Measurements from ENCODE around the gene ELMO1. TPM values are rescaled to one million over a fixed set of nuclear protein-coding genes. Genes with fewer than 3 reads are reported as not detected.

The ELMO1 gene
- total RNA-seq, 2 donors from 2014 or later, result 66.0 to 72.2 TPM

- ATAC-seq (ENCODE audit: insufficient number of reproducible peaks, low FRiP score, low read depth), result no peak
- TF ChIP-seq CTCF (IDR thresholded peaks at IDR 0.05), result no peak
- no peak for DNase-seq (ENCODE audit: low spot score)
- Histone ChIP-seq H3K4me1 (ENCODE audit: control insufficient read depth in 1 of 2, low read depth in 2 of 2) (peaks cover 0 to 7% of the 10 kb centered on the region in 2 donors), H3K36me3 (no peaks in the 10 kb centered on the region), H3K27me3 (replicated peaks; ENCODE audit: insufficient read depth) (no peaks in the 10 kb centered on the region), H3K9me3 (no peaks in the 10 kb centered on the region), H3K27ac (no peak overlapping the region), H3K4me3 (no peak overlapping the region)
These were observed 477.0 kb downstream of the ELMO1 start for GRCh38 chr7:36971515-36972139.

- TF ChIP-seq CTCF (IDR thresholded peaks at IDR 0.05), result no peak
- ATAC-seq (ENCODE audit: insufficient number of reproducible peaks, low FRiP score, low read depth) (no peak), DNase-seq (ENCODE audit: low spot score) (no peak)
- no peak overlapping the region for H3K27ac ChIP-seq
- no peak overlapping the region for H3K4me3 ChIP-seq
- no peaks in the 10 kb centered on the region for H3K27me3 ChIP-seq (replicated peaks; ENCODE audit: insufficient read depth)
- no peaks in the 10 kb centered on the region for H3K9me3 ChIP-seq
- no peaks in the 10 kb centered on the region for H3K36me3 ChIP-seq
- peaks cover 0 to 7% of the 10 kb centered on the region in 2 donors for H3K4me1 ChIP-seq (ENCODE audit: control insufficient read depth in 1 of 2, low read depth in 2 of 2)
These were observed 477.8 kb downstream of the ELMO1 start for GRCh38 chr7:36970551-36971514.

GRCh38 chr7:36969376-36969775, 479.3 kb downstream of the ELMO1 start:
- H3K27me3 ChIP-seq (replicated peaks; ENCODE audit: insufficient read depth), result no peaks in the 10 kb centered on the region
- H3K27ac ChIP-seq, result no peak overlapping the region
- no peak overlapping the region for H3K4me3 ChIP-seq
- ATAC-seq (ENCODE audit: insufficient number of reproducible peaks, low FRiP score, low read depth) (no peak), DNase-seq (ENCODE audit: low spot score) (no peak)
- TF ChIP-seq CTCF (IDR thresholded peaks at IDR 0.05), result no peak
- peaks cover 0 to 7% of the 10 kb centered on the region in 2 donors for H3K4me1 ChIP-seq (ENCODE audit: control insufficient read depth in 1 of 2, low read depth in 2 of 2)
- no peaks in the 10 kb centered on the region for H3K9me3 ChIP-seq
- no peaks in the 10 kb centered on the region for H3K36me3 ChIP-seq

GRCh38 chr7:36967387-36967786, 481.3 kb downstream of the ELMO1 start:
- H3K4me3 ChIP-seq, result no peak overlapping the region
- no peaks in the 10 kb centered on the region for H3K9me3 ChIP-seq
- H3K27ac ChIP-seq, result no peak overlapping the region
- no peak for DNase-seq (ENCODE audit: low spot score)
- H3K4me1 ChIP-seq (ENCODE audit: control insufficient read depth in 1 of 2, low read depth in 2 of 2), result peaks cover 0 to 7% of the 10 kb centered on the region in 2 donors
- no peaks in the 10 kb centered on the region for H3K27me3 ChIP-seq (replicated peaks; ENCODE audit: insufficient read depth)
- TF ChIP-seq CTCF (IDR thresholded peaks at IDR 0.05), result peak; percentile 77
- ATAC-seq (ENCODE audit: insufficient number of reproducible peaks, low FRiP score, low read depth), result peak; percentile 69
- H3K36me3 ChIP-seq, result no peaks in the 10 kb centered on the region

GRCh38 chr7:36966636-36967035, 482.0 kb downstream of the ELMO1 start:
- TF ChIP-seq CTCF (IDR thresholded peaks at IDR 0.05), result no peak
- no peak overlapping the region for H3K27ac ChIP-seq

More at GRCh38 chr7:36966636-36967035, 482.0 kb downstream of the ELMO1 start:
- Histone ChIP-seq H3K27me3 (replicated peaks; ENCODE audit: insufficient read depth) (no peaks in the 10 kb centered on the region), H3K4me1 (ENCODE audit: control insufficient read depth in 1 of 2, low read depth in 2 of 2) (peaks cover 0 to 7% of the 10 kb centered on the region in 2 donors), H3K4me3 (no peak overlapping the region), H3K9me3 (no peaks in the 10 kb centered on the region), H3K36me3 (no peaks in the 10 kb centered on the region)
- ATAC-seq (ENCODE audit: insufficient number of reproducible peaks, low FRiP score, low read depth) (no peak), DNase-seq (ENCODE audit: low spot score) (no peak)

Data from thoracic aorta (tissue), 2 donors.